ENCODE measurements around the gene HHIPL1. TPM values are rescaled to one million over a fixed set of nuclear protein-coding genes. Genes with fewer than 3 reads are reported as not detected.

Gene HHIPL1
- total RNA-seq, 2 donors from 2014 or later = 3.0 to 3.4 TPM

DNA sequence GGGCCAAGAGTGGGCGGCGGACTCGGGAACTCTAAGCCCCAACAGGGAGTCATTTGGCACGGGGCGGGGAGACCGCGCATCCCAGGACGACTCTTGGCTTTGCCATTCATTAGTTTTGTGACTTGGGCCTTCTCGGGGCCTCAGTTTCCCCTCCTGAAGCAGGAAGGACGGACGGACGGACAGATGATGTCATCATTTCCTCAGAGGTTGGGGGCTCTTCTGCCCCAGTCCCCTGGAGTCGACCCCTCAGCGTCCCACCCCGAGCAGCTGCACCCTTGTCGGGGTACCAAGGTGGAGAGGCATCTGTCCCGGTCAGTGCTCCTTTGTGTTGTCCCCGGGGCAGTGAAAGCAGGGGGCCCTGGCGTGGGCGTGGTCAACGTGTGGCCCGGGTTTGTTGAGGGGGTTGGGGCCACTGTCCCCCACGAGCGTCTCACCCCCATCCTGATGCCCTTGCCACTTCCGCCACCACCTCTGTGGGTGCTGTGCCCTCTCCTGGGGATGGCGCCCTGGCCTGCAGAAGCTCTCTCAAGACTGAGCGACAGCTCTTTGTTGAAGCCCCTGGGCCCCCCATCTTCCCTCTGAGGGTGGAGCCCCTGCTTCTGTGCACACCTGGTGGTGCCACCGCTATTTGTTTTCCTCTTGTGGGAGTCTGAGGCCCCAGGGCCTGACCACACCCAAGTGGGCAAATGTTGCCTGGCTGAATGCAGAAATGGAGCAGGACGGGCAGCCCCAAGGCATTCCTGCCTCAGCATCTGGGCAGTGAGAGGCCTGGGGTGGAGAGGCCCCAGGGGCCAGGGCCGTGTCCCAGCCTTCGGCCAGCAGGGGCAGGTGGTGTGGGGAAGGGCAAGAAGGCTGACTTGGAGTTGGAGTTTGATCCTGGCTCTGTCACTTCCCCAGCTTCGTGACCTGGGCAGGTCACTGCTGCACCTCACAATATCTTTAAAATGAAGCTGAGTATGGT lies 896 bp downstream of the HHIPL1 start:
- no peaks in the 10 kb centered on the region for H3K36me3 ChIP-seq (ENCODE audit: control insufficient read depth, insufficient read depth, low read length)
- H3K27me3 ChIP-seq (ENCODE audit: control insufficient read depth, insufficient read depth, low read length, poor library complexity, severe bottlenecking) = peaks cover 19% of the 10 kb centered on the region
- no peak overlapping the region for H3K9ac ChIP-seq (ENCODE audit: extremely low read depth, low read length, poor library complexity, severe bottlenecking)
- H3K27ac Mint-ChIP-seq = no peak overlapping the region
- TF ChIP-seq, protein P1, sequence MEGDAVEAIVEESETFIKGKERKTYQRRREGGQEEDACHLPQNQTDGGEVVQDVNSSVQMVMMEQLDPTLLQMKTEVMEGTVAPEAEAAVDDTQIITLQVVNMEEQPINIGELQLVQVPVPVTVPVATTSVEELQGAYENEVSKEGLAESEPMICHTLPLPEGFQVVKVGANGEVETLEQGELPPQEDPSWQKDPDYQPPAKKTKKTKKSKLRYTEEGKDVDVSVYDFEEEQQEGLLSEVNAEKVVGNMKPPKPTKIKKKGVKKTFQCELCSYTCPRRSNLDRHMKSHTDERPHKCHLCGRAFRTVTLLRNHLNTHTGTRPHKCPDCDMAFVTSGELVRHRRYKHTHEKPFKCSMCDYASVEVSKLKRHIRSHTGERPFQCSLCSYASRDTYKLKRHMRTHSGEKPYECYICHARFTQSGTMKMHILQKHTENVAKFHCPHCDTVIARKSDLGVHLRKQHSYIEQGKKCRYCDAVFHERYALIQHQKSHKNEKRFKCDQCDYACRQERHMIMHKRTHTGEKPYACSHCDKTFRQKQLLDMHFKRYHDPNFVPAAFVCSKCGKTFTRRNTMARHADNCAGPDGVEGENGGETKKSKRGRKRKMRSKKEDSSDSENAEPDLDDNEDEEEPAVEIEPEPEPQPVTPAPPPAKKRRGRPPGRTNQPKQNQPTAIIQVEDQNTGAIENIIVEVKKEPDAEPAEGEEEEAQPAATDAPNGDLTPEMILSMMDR (conservative IDR thresholded peaks at IDR 0.05) = peak; percentile 37
- H3K9me3 Mint-ChIP-seq = no peaks in the 10 kb centered on the region
- H3K9me3 ChIP-seq (ENCODE audit: control insufficient read depth, low read length) = no peaks in the 10 kb centered on the region
- peaks cover 5% of the 10 kb centered on the region for H3K4me1 ChIP-seq (ENCODE audit: control insufficient read depth, insufficient read depth, low read length)
- WGBS, 2 experiments (ENCODE audit: insufficient coverage in 1 of 2, insufficient read length in 1 of 2) = 67 to 72% methylated on average over 22 to 32 of the region's 32 CpGs
- peak overlapping the region; percentile 44 for H3K4me3 Mint-ChIP-seq
- H3K27me3 Mint-ChIP-seq (ENCODE audit: insufficient read depth) = peaks cover 19% of the 10 kb centered on the region
- no peak for DNase-seq
- peaks cover 3% of the 10 kb centered on the region for H3K4me1 Mint-ChIP-seq
- H3K27ac ChIP-seq (ENCODE audit: low read depth, low read length) = no peak overlapping the region
- H3K36me3 Mint-ChIP-seq (ENCODE audit: low read depth) = no peaks in the 10 kb centered on the region
- H3K4me3 ChIP-seq (ENCODE audit: low read length) = no peak overlapping the region

DNA sequence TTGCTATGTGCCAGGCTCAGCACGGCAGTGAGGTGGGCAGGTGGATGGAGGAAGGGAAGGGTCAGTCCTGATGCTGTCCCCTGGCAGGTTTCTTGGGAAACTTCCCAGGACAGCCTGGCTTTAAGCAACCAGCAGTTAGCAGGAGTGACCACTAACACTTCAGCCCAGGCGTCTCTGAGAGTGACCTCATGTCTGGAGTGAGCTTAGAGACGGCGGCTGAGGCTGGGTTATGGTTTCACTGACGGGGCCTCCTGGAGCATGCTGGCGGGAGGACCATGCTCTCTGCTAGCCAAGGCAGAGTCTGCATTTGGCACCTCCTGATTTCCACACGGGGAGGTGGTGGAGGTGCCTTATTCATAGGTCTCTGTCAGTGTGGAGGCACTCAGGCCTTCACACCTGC lies 2.5 kb downstream of the HHIPL1 start:
- H3K4me3 ChIP-seq (ENCODE audit: low read length) = no peak overlapping the region
- no peak overlapping the region for H3K9ac ChIP-seq (ENCODE audit: extremely low read depth, low read length, poor library complexity, severe bottlenecking)
- TF ChIP-seq, protein P1 (conservative IDR thresholded peaks at IDR 0.05) = no peak
- H3K36me3 Mint-ChIP-seq (ENCODE audit: low read depth) = no peaks in the 10 kb centered on the region
- H3K9me3 Mint-ChIP-seq = no peaks in the 10 kb centered on the region
- H3K27me3 Mint-ChIP-seq (ENCODE audit: insufficient read depth) = peaks cover 19% of the 10 kb centered on the region
- DNase-seq = no peak
- no peak overlapping the region for H3K27ac Mint-ChIP-seq
- 50 to 83% methylated on average over 1 to 7 of the region's 7 CpGs for WGBS, 2 experiments (ENCODE audit: insufficient coverage in 1 of 2, insufficient read length in 1 of 2)
- H3K4me3 Mint-ChIP-seq = no peak overlapping the region
- H3K4me1 ChIP-seq (ENCODE audit: control insufficient read depth, insufficient read depth, low read length) = peaks cover 5% of the 10 kb centered on the region
- H3K27me3 ChIP-seq (ENCODE audit: control insufficient read depth, insufficient read depth, low read length, poor library complexity, severe bottlenecking) = peaks cover 19% of the 10 kb centered on the region
- H3K9me3 ChIP-seq (ENCODE audit: control insufficient read depth, low read length) = no peaks in the 10 kb centered on the region
- no peak overlapping the region for H3K27ac ChIP-seq (ENCODE audit: low read depth, low read length)
- peaks cover 3% of the 10 kb centered on the region for H3K4me1 Mint-ChIP-seq
- H3K36me3 ChIP-seq (ENCODE audit: control insufficient read depth, insufficient read depth, low read length) = no peaks in the 10 kb centered on the region

DNA sequence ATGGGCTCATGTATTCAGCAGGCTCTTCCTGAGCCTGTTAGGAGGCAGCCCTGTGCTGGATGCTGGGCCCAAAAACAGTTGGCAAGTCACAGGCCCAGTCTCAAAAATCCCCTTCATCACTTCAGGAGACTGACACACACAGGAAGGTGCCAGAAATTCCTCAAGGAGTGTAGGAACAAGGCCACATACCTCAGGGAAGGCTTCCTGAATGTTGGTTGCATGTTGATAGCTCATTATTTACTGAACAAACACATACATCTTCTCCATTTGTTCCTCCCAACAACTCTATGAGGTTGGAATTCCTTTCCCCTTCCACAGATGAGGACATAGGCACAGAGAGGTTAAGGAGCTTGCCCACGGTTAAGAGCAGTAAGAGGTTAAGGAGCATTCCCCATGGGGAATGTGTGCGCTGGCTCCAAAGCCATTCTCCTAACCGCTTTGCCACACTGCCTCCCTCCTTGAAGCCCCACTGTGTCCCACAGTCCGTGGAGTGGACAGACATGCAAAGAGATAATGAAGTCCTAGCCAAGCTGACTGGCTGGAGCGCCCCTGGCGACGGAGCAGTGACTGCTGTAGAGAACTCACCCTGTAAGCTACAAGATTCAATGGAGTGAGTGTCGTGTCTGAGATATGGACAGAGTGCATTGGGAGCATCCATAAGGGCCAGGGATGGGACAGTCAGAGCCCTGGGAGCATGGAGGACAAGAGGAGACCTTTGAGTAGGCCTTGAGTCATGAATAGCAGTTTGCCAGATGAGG lies 3.3 kb downstream of the HHIPL1 start:
- H3K4me3 Mint-ChIP-seq = no peak overlapping the region
- 88 to 93% methylated on average over 7 to 8 of the region's 8 CpGs for WGBS, 2 experiments (ENCODE audit: insufficient coverage in 1 of 2, insufficient read length in 1 of 2)
- H3K27me3 Mint-ChIP-seq (ENCODE audit: insufficient read depth) = peaks cover 19% of the 10 kb centered on the region
- H3K27me3 ChIP-seq (ENCODE audit: control insufficient read depth, insufficient read depth, low read length, poor library complexity, severe bottlenecking) = peaks cover 19% of the 10 kb centered on the region
- H3K4me1 Mint-ChIP-seq = peaks cover 3% of the 10 kb centered on the region
- H3K36me3 ChIP-seq (ENCODE audit: control insufficient read depth, insufficient read depth, low read length) = no peaks in the 10 kb centered on the region
- DNase-seq = no peak
- H3K4me3 ChIP-seq (ENCODE audit: low read length) = no peak overlapping the region
- H3K9ac ChIP-seq (ENCODE audit: extremely low read depth, low read length, poor library complexity, severe bottlenecking) = no peak overlapping the region
- no peaks in the 10 kb centered on the region for H3K9me3 ChIP-seq (ENCODE audit: control insufficient read depth, low read length)
- H3K27ac ChIP-seq (ENCODE audit: low read depth, low read length) = no peak overlapping the region
- no peak overlapping the region for H3K27ac Mint-ChIP-seq
- H3K36me3 Mint-ChIP-seq (ENCODE audit: low read depth) = no peaks in the 10 kb centered on the region
- peaks cover 5% of the 10 kb centered on the region for H3K4me1 ChIP-seq (ENCODE audit: control insufficient read depth, insufficient read depth, low read length)
- H3K9me3 Mint-ChIP-seq = no peaks in the 10 kb centered on the region
- TF ChIP-seq, protein P1 (conservative IDR thresholded peaks at IDR 0.05) = peak; percentile 29
